ENCODE measurements around the gene NPLOC4. TPM values are rescaled to one million over a fixed set of nuclear protein-coding genes. Genes with fewer than 3 reads are reported as not detected.

Gene NPLOC4
- total RNA-seq, 2 donors from 2014 or later: 101 to 103 TPM

- H3K27me3 Mint-ChIP-seq: no peaks in the 10 kb centered on the region
- H3K4me1 Mint-ChIP-seq: peaks cover 15% of the 10 kb centered on the region
- no peaks in the 10 kb centered on the region for H3K9me3 Mint-ChIP-seq
- peaks cover 56% of the 10 kb centered on the region for H3K36me3 Mint-ChIP-seq (ENCODE audit: low read depth)
- H3K27ac Mint-ChIP-seq: no peak overlapping the region
- peak overlapping the region; percentile 85 for H3K4me3 Mint-ChIP-seq
- no peak for ATAC-seq (replicated peaks)
These were observed 86.6 kb downstream of the NPLOC4 start for GRCh38 chr17:81550285-81550684.

DNA sequence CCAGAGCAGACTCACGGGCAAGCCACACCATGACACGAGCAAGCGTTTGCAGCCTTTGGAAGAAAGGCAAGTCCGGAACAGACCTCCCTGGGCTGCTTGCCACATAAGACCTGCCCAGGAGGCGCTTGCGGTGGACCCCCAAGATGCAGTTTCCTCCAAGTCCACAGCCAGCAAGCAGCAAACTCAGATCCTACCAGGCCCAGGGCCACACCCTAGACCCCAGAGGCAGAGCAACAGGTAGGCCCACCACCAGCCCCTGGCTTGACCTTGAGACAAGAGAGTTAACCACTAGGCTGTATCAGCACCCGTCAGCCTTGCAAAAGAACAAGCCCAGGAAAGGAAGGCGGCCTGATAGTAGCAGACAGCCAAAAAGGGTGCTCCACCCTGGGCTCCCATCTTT is 87.1 kb downstream of the NPLOC4 start:
- H3K4me1 Mint-ChIP-seq: peaks cover 15% of the 10 kb centered on the region
- peak overlapping the region; percentile 85 for H3K4me3 Mint-ChIP-seq
- no peaks in the 10 kb centered on the region for H3K9me3 Mint-ChIP-seq
- no peak for ATAC-seq (replicated peaks)
- peaks cover 61% of the 10 kb centered on the region for H3K36me3 Mint-ChIP-seq (ENCODE audit: low read depth)
- H3K27me3 Mint-ChIP-seq: no peaks in the 10 kb centered on the region
- no peak overlapping the region for H3K27ac Mint-ChIP-seq

GRCh38 chr17:81549031-81549557 is 87.8 kb downstream of the NPLOC4 start:
- peak overlapping the region; percentile 85 for H3K4me3 Mint-ChIP-seq
- no peak overlapping the region for H3K27ac Mint-ChIP-seq
- no peaks in the 10 kb centered on the region for H3K27me3 Mint-ChIP-seq
- H3K9me3 Mint-ChIP-seq: no peaks in the 10 kb centered on the region
- H3K36me3 Mint-ChIP-seq (ENCODE audit: low read depth): peaks cover 68% of the 10 kb centered on the region
- ATAC-seq (replicated peaks): no peak
- peaks cover 15% of the 10 kb centered on the region for H3K4me1 Mint-ChIP-seq

DNA sequence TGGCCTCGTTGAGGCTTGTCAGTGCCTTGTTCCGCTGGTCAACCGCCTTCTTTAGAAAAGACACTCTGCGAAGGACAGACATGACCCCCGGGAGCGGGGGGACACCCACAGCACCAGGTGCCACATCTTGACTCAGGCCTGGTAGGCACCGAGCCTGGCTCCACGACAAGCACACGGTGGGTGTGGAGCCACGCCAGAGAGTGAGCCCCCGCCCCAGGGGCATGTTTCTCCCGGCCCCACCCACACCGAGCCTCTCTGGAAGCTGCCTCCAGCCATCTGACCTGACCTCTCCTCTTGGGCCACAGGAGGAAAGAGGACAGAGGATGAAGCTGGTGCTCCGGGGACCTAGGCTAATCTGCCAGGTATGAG is 89.3 kb downstream of the NPLOC4 start:
- Mint-ChIP-seq H3K4me1 (peaks cover 15% of the 10 kb centered on the region), H3K27me3 (no peaks in the 10 kb centered on the region), H3K36me3 (ENCODE audit: low read depth) (peaks cover 80% of the 10 kb centered on the region), H3K4me3 (no peak overlapping the region), H3K9me3 (no peaks in the 10 kb centered on the region), H3K27ac (no peak overlapping the region)
- ATAC-seq (replicated peaks): no peak

DNA sequence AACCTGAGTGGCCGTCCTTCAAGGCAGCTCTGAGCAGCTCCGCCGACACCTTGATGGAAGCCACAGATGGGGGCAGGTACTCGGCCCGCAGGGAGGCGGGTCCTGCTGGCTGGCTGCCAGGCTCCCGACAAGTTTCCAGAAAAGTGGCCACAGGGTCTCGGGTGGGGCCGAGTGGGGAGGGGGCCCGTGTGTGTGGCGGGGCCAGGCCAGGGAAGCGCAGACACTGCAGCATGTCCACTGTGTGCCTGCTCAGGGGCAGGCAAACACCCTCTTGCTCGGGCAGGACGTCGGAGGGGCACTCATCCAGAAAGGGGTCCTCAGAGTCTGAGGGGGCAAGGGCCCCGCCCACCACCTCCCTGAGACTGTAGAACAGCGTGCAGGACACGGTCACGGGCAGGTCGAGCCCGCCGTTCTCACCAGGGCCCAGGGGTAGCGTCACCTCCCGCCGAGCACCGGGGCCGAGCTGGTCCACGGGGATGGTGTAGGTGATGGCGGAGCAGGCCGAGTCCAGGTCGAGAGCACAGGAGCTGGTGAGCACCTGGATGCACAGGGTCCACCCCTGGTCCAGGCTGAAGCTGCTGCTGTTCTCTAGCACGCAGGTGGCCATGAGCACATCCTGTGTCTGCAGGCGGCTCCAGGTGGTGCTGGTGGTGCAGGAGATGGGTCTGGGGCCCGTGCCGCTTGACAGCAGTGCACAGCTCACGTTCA is 89.9 kb downstream of the NPLOC4 start:
- ATAC-seq (replicated peaks): no peak
- Mint-ChIP-seq H3K27me3 (no peaks in the 10 kb centered on the region), H3K27ac (no peak overlapping the region), H3K9me3 (no peaks in the 10 kb centered on the region), H3K4me3 (no peak overlapping the region), H3K4me1 (peaks cover 15% of the 10 kb centered on the region), H3K36me3 (ENCODE audit: low read depth) (peaks cover 86% of the 10 kb centered on the region)

DNA sequence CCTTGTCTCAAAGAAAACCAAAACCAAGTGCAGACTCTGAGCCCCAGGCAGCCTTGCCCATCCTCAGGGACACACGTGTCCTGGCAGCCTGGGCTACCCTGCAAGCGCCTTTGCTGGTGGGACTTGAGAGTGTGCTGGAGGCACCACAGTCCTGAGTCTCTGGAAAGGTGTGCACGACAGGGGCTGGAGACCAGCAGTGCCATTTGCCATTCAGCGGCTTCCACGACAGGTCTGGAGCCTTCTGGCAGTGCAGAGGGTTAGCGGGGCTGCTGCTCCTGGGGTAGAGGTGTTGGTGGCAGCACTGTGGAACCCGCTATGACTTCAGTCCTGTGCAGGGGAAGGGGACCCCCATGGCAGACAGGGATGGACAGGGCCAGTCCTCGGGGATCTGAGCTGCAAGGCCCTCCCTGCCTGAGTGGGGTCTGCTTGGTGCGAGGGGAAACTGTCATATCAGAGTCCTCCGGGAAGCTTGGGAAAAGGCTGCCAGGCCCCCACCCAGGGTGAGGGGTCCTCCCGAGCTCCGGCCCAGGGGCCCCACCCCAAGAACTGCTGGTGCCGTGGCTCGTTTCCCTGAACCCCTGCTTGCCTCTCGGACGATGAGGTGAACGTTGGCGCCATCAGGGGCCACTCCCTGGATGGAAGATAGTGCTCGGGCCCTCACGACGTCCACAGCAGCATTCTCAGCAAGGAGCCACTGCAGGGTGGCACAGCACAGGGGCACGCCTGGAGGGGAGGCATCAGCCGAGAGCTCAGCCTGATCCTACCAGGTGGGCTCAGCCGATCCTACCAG is 91.6 kb downstream of the NPLOC4 start:
- Mint-ChIP-seq H3K36me3 (ENCODE audit: low read depth) (peaks cover 89% of the 10 kb centered on the region), H3K27ac (no peak overlapping the region), H3K27me3 (no peaks in the 10 kb centered on the region), H3K9me3 (no peaks in the 10 kb centered on the region), H3K4me1 (peaks cover 11% of the 10 kb centered on the region), H3K4me3 (no peak overlapping the region)
- no peak for ATAC-seq (replicated peaks)

DNA sequence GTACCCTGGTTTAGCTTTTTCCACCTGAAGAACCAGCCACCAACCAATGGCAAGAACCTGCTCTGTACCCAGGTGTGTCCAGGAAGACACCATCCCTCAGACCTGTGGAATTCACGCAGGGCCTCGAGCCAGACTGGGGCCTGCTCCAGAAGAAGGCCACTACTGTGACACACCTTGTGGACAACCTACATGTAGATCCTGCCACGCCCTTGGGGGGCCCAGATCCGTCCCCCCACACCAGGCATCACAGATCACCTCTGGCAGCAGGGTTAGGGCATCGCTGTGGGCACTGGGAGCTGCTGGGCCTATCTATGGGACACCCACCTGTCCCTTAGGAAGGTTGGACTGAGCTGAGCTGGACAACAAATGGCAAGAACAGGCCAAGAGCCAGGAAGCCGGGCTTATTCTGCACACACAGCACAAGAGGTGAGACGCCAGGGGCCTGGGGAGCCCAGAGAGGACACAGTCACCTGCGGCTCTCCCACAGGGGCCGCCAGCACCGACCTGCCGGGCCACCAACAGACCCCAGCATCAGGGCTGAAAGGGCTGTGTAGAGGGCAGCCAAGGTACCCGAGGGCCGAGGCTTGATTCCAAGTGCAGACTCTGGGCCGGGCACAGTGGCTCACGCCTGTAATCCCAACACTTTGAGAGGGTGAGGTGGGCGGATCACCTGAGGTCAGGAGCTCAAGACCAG is 92.5 kb downstream of the NPLOC4 start:
- Mint-ChIP-seq H3K4me1 (peaks cover 2% of the 10 kb centered on the region), H3K27me3 (no peaks in the 10 kb centered on the region), H3K36me3 (ENCODE audit: low read depth) (peaks cover 80% of the 10 kb centered on the region), H3K9me3 (no peaks in the 10 kb centered on the region), H3K4me3 (no peak overlapping the region), H3K27ac (no peak overlapping the region)
- ATAC-seq (replicated peaks): no peak

DNA sequence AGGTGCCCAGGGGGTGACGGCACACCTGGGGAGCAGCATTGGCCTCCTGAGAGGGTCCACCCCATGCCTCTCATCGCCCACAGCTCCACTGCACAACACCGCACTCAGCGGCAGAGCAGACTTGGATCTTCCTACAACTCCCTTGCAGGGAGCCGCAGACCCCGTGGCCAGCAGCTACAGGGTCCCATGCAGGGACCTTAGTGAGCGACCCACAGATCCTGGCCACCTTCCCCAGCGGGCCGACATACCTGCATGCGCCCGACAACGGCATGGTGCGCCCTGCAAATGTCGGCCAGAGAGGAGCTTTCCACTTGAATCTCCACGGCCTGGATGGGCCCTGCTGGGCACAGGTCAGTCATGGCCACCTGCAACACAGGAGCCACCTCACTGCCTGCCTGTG is 93.2 kb downstream of the NPLOC4 start:
- Mint-ChIP-seq H3K36me3 (ENCODE audit: low read depth) (peaks cover 77% of the 10 kb centered on the region), H3K4me3 (no peak overlapping the region), H3K4me1 (no peaks in the 10 kb centered on the region), H3K9me3 (no peaks in the 10 kb centered on the region), H3K27me3 (no peaks in the 10 kb centered on the region), H3K27ac (no peak overlapping the region)
- no peak for ATAC-seq (replicated peaks)

- no peaks in the 10 kb centered on the region for H3K9me3 Mint-ChIP-seq
- no peak overlapping the region for H3K4me3 Mint-ChIP-seq
- no peak for ATAC-seq (replicated peaks)
- H3K27ac Mint-ChIP-seq: no peak overlapping the region
- H3K4me1 Mint-ChIP-seq: no peaks in the 10 kb centered on the region
- H3K27me3 Mint-ChIP-seq: no peaks in the 10 kb centered on the region
- H3K36me3 Mint-ChIP-seq (ENCODE audit: low read depth): peaks cover 77% of the 10 kb centered on the region
These were observed 93.6 kb downstream of the NPLOC4 start for GRCh38 chr17:81543339-81543675.

DNA sequence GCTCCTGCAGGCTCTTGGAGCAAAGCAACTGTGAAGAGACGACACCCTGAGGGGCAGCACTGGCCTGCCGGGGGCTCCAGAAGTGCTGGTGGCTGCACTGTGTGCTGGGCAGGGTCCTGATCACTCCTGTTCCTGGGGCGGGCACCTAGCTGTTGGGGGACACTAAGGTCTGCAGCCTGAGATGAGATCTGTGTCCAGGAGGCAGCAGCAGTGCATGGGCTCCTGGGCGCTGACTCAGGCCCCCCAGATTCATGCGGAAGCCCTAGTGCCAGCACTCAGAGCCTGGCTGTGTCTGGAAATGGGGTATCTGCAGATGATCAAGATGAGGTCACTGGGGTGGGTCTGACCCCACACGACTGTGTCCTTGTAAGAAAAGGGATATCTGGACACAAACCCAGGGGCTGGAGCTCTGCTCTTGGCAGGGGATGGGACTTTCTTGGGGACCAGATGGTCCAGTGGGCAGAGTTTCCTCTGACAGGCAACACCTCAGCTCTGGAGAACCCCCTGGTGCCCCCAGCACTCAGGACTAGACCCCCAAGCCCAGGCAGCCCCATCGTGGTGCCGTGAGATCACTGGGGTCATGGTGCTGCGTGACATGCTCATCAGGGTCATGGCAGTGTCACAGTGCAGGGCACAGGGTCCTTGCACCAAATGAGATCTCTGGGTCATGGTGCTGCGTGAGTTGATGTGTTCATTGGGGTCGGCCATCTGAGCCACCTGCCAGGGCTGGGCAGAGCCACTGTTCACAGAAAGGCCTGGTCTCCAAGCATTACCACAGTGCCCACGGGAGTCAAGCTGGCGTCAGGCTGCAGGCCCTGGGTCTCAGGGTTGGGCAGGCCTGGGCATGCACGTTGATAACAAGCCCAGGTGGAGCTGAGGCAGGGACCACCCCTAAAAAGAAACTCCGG is 94.2 kb downstream of the NPLOC4 start:
- no peak overlapping the region for H3K27ac Mint-ChIP-seq
- no peaks in the 10 kb centered on the region for H3K9me3 Mint-ChIP-seq
- no peak for ATAC-seq (replicated peaks)
- H3K4me3 Mint-ChIP-seq: no peak overlapping the region
- no peaks in the 10 kb centered on the region for H3K4me1 Mint-ChIP-seq
- peaks cover 77% of the 10 kb centered on the region for H3K36me3 Mint-ChIP-seq (ENCODE audit: low read depth)
- H3K27me3 Mint-ChIP-seq: no peaks in the 10 kb centered on the region

DNA sequence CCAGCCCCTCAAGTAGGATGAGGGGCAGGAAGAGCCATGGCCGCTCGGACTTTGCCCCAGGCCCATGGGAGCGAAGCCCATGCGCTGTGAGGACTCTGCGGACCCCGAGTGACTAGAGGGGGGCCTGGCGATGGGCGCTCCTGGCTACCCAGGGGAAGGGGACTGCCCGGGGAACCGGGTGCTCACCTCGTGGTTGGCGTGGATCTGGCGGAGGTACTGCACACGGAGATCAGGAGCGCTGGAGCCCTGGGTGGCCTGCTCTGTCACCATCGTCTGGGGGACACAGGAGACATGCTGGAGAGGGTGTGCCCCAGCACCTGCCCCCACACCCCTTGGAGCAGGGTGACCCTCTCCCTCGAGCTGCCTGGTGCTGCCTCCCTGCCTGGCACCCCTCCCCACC is 95.8 kb downstream of the NPLOC4 start:
- Mint-ChIP-seq H3K4me1 (no peaks in the 10 kb centered on the region), H3K27ac (no peak overlapping the region), H3K27me3 (no peaks in the 10 kb centered on the region), H3K4me3 (no peak overlapping the region), H3K9me3 (no peaks in the 10 kb centered on the region), H3K36me3 (ENCODE audit: low read depth) (peaks cover 64% of the 10 kb centered on the region)
- ATAC-seq (replicated peaks): no peak

GRCh38 chr17:81540676-81541027 is 96.3 kb downstream of the NPLOC4 start:
- no peak for ATAC-seq (replicated peaks)
- Mint-ChIP-seq H3K4me3 (no peak overlapping the region), H3K27ac (no peak overlapping the region), H3K36me3 (ENCODE audit: low read depth) (peaks cover 60% of the 10 kb centered on the region), H3K9me3 (no peaks in the 10 kb centered on the region), H3K27me3 (peaks cover 4% of the 10 kb centered on the region), H3K4me1 (no peaks in the 10 kb centered on the region)

- H3K27me3 Mint-ChIP-seq: peaks cover 7% of the 10 kb centered on the region
- ATAC-seq (replicated peaks): no peak
- no peak overlapping the region for H3K27ac Mint-ChIP-seq
- H3K9me3 Mint-ChIP-seq: no peaks in the 10 kb centered on the region
- H3K36me3 Mint-ChIP-seq (ENCODE audit: low read depth): peaks cover 57% of the 10 kb centered on the region
- H3K4me1 Mint-ChIP-seq: no peaks in the 10 kb centered on the region
- no peak overlapping the region for H3K4me3 Mint-ChIP-seq
These were observed 96.8 kb downstream of the NPLOC4 start for GRCh38 chr17:81539961-81540675.

GRCh38 chr17:81539571-81539900 is 97.4 kb downstream of the NPLOC4 start:
- H3K4me3 Mint-ChIP-seq: no peak overlapping the region
- no peak for ATAC-seq (replicated peaks)
- H3K27me3 Mint-ChIP-seq: peaks cover 7% of the 10 kb centered on the region
- no peak overlapping the region for H3K27ac Mint-ChIP-seq
- H3K4me1 Mint-ChIP-seq: no peaks in the 10 kb centered on the region
- H3K36me3 Mint-ChIP-seq (ENCODE audit: low read depth): peaks cover 51% of the 10 kb centered on the region
- H3K9me3 Mint-ChIP-seq: no peaks in the 10 kb centered on the region
